Ishikawa (cell line): ENCODE measurements around the gene SMOC1.
A peak's percentile ranks its signal among the peaks of the same experiment; 100 is the strongest.

ENCODE experiments used
- CEBPB ChIP-seq: IDR thresholded peaks from 2 replicates; pipeline ENCODE4 v1.6.1; 2012
- CREB1 ChIP-seq: IDR thresholded peaks from 2 replicates; pipeline ENCODE4 v1.6.1; 2012; ENCODE audit warnings: low read depth
- EGR1 ChIP-seq: IDR thresholded peaks from 2 replicates; pipeline ENCODE4 v1.6.1; 2012
- EP300 ChIP-seq: IDR thresholded peaks from 2 replicates; pipeline ENCODE4 v1.6.1; 2012; ENCODE audit warnings: borderline replicate concordance
- FOXM1 ChIP-seq: IDR thresholded peaks from 2 replicates; pipeline ENCODE4 v1.6.1; 2012; ENCODE audit warnings: low read depth, borderline replicate concordance
- NFIC ChIP-seq: IDR thresholded peaks from 2 replicates; pipeline ENCODE4 v1.6.1; 2012
- RAD21 ChIP-seq: IDR thresholded peaks from 2 replicates; pipeline ENCODE4 v1.6.1; 2012; ENCODE audit warnings: low read depth
- REST ChIP-seq: IDR thresholded peaks from 2 replicates; pipeline ENCODE4 v1.6.1; 2012; ENCODE audit warnings: low read depth, mild to moderate bottlenecking
- TAF1 ChIP-seq: IDR thresholded peaks from 2 replicates; pipeline ENCODE4 v1.6.1; 2012; ENCODE audit warnings: low read depth, mild to moderate bottlenecking
- TCF12 ChIP-seq: IDR thresholded peaks from 2 replicates; pipeline ENCODE4 v1.6.1; 2012; ENCODE audit warnings: low read depth
- TEAD4 ChIP-seq: IDR thresholded peaks from 2 replicates; pipeline ENCODE4 v1.6.1; 2012
- YY1 ChIP-seq: IDR thresholded peaks from 2 replicates; pipeline ENCODE4 v1.6.1; 2012; ENCODE audit warnings: low read depth
- ZBTB7A ChIP-seq: IDR thresholded peaks from 2 replicates; pipeline ENCODE4 v1.6.1; 2012; ENCODE audit warnings: low read depth
- TF ChIP-seq, protein P1 (sequence below): IDR thresholded peaks from 2 replicates; pipeline ENCODE4 v1.6.1; 2012
- TF ChIP-seq, protein P2 (sequence below): IDR thresholded peaks from 2 replicates; pipeline ENCODE4 v1.6.1; 2012

SMOC1 gene

GRCh38 chr14:70021548-70022220 lies 142.5 kb downstream of the SMOC1 start:
- TF ChIP-seq TAF1 (no peak), CEBPB (no peak), FOXM1 (no peak), TEAD4 (no peak), CREB1 (no peak), ZBTB7A (no peak), EGR1 (no peak)

DNA sequence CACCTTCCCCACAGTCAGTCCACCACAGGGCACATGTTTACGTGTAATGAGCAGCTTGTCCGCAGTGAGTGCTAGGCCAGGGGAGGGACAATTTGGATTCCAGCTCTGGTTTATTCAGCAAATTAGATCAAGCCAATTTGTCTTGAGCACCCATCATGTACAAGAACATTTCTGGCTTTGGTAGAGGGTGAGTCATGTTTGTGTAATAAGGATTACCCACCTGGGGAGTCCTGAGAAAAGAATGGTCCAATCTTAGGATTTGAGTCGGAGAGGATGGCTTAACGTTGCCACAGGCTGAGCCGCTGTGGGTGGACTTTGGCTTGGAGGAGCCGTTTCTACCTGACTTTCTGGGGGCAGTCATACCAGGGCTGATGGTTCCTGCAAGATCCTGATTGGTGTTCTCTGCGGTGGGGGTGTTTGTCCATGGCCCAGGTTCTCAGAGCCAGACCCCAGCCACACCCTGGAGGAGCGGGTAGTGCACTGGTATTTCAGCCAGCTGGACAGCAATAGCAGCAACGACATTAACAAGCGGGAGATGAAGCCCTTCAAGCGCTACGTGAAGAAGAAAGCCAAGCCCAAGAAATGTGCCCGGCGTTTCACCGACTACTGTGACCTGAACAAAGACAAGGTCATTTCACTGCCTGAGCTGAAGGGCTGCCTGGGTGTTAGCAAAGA lies 143.7 kb downstream of the SMOC1 start:
- TF ChIP-seq, protein P1, sequence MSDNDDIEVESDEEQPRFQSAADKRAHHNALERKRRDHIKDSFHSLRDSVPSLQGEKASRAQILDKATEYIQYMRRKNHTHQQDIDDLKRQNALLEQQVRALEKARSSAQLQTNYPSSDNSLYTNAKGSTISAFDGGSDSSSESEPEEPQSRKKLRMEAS: no peak
- TF ChIP-seq TAF1 (no peak), ZBTB7A (no peak), TCF12 (no peak), EGR1 (no peak), NFIC (no peak), REST (no peak)

DNA sequence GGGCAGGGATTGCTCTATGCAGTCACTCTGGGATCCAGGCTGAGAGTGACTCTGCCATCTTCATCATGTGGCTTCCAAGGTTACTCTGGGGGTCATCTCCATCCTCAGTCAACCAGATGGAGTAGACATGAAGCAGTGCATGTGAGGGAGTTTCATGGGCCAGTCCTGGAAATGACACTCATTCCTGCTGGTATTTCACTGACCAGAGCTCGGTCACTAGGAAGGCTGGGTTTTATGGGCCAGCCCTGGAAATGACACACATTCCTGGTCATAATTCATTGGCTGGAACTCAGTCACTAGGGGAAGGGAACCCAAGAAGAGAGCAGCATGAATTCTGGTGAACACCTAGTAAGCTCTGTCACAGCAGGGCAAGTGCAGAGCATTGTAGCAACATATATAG lies 144.7 kb downstream of the SMOC1 start:
- TF ChIP-seq ZBTB7A (no peak), TAF1 (no peak), FOXM1 (no peak), TEAD4 (no peak), YY1 (no peak), CEBPB (no peak), EGR1 (no peak), EP300 (no peak), TCF12 (no peak), CREB1 (no peak), NFIC (no peak), RAD21 (no peak)
- TF ChIP-seq, protein P2, sequence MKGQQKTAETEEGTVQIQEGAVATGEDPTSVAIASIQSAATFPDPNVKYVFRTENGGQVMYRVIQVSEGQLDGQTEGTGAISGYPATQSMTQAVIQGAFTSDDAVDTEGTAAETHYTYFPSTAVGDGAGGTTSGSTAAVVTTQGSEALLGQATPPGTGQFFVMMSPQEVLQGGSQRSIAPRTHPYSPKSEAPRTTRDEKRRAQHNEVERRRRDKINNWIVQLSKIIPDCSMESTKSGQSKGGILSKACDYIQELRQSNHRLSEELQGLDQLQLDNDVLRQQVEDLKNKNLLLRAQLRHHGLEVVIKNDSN: no peak

DNA sequence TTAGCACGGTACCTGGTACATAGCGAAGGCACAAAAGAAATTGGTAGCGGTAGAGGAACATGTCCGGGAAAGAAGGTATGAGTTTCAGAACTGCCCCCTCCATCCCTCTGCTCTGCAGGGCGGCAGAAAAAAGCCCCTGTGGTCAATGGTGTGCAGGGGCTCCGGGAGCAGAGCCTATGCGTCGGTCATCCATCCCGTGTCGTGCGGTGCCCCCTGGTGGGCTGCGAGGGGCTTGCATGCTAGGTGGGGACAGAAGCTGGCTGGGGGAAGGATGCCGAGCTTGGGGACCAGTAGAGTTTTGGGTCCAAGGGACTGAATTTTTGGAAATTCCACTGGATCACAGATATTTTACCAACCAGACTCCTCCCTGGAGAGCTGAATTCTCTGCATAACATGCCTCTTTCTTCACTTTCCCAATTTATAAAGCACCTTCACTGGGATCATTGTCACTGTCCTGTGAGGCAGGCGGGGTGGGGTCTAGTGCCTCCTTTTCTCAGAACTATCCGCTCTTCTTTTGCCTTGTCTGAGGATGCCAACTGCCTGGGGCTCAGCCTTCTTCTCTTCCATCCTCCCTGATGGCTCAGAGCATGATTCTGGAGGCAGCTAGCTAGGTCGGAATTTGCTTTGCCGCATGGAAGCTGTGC lies 148.7 kb downstream of the SMOC1 start:
- TF ChIP-seq, protein P2: no peak
- TF ChIP-seq RAD21: peak; percentile 84

DNA sequence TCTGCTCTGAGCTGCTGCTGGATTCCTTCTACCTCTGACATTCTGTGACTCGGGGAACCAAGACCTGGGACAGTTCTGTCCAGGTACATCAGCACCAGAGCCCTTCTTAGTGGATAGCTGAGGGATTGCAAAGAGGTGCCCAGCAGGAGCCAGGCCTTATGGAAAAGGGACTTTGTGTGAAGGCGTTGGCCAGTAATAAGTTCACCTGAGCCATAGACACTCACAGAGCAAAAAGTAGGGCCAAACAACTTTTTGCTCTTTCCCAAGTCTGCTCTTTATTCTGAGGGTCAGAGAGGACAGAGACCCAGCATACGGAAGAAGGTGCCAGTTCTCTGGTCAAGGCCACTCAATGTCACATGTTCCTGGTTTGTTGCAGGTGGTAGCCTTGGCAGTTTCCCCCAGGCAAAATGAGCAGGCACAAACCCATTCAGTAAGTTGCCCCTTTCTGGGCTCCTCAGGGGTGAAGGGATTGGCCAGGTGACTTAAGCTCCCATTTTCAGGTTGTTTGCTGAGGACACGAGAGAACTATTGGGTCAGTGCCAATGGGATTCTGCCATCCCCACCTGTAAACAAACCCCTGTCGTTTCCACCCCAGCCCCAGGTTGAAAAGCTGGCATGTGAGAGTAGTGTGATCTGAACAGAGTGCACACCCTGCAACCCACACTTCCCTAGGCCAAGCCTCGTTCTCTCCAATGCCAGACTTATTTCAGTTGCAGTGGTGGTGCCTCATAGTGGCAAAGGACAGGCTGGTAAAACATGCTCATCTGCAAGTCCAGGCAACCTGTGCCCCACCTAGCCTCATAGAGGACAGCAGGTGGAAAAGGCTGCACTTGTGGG lies 150.3 kb downstream of the SMOC1 start:
- no peak for TF ChIP-seq CEBPB

DNA sequence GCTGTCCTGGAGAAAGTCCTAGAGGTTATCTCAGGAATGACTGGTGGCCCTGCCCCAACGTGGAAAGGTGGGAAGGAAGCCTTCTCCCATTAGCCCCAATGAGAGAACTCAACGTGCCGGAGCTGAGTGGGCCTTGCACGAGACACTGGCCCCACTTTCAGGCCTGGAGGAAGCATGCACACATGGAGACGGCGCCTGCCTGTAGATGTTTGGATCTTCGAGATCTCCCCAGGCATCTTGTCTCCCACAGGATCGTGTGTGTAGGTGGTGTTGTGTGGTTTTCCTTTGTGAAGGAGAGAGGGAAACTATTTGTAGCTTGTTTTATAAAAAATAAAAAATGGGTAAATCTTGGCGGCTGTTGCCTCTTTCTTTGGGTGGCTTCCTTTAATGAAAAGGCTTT lies 152.8 kb downstream of the SMOC1 start:
- TF ChIP-seq, protein P1: no peak
- no peak for TF ChIP-seq EGR1
- TF ChIP-seq CREB1: no peak
- TF ChIP-seq ZBTB7A: no peak
- TF ChIP-seq TAF1: no peak
- no peak for TF ChIP-seq YY1
- no peak for TF ChIP-seq FOXM1

DNA sequence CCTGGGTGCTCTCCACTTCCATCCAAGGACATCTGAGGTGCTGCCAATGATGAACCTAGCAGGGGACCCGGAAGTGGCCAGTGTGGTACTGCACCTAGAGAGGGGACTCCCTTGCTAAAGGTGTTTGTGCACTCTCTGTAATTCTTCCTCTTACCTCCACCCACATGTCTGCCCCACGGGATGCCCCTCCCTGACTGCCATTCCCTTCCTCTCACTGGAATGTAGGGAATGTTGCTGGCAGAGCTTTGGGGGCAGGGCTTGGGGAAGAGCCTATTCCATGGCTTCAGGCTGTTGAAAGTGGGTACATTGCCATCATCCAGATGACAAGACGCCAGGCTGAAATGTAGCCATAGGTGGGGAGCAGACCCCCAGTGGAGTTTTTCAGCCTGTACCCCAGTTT lies 153.2 kb downstream of the SMOC1 start:
- TF ChIP-seq CEBPB (no peak), TEAD4 (peak; percentile 67)

DNA sequence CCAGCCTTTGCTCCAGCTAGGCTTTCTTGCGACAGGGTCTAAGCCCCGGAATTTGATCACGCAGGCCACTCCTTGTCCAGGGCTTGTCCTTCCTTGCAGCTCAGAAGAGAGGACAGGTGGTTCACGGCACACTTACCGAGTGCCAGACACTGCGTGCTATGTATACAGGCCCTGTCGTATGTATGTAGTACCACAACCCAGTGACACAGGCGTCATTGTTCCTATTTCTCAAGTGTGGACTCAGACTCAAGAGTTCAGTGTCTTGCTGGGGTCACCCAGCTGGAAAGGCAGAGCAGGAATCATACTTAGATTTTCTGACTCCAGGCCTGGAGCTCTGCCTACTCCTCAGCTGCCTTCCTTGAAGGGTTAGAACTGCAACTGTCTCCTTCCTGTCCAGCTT lies 153.9 kb downstream of the SMOC1 start:
- TF ChIP-seq YY1: no peak
